GM12878 (cell line): ENCODE measurements around the gene CNTN4. TPM values are rescaled to one million over a fixed set of nuclear protein-coding genes. Genes with fewer than 3 reads are reported as not detected.

Experiments used
- ATAC-seq: fragments of 200-7000 bp; cut with Tn5 transposase; 3 replicates; pipeline ENCODE4 v1.9.1; 2020; ENCODE audit warnings: mild to moderate bottlenecking, moderate library complexity
- BruUV-seq: library from RNA; stranded (reverse); fragments of 400-500 nt; replicated peaks from 2 replicates; lab custom pipeline; 2021; lab: Mats Ljungman, UMichigan
- CTCF ChIA-PET: fragments of 300-600 bp; sonication (Branson Sonifier 250); formaldehyde crosslinking; extraction: SDS; loops from one replicate; lab custom pipeline; 2021; ENCODE audit warnings: inconsistent platforms; lab: Yijun Ruan, JAX
- POLR2A ChIA-PET: fragments of 350-600 bp; formaldehyde crosslinking; extraction: SDS; loops from one replicate; lab custom pipeline; 2021; ENCODE audit warnings: inconsistent platforms; lab: Charles Lee
- RAD21 ChIA-PET: fragments of 300-600 bp; sonication (Branson Sonifier 250); formaldehyde crosslinking; loops from one replicate; lab custom pipeline; 2023; ENCODE audit warnings: antibody characterized with exemption; ENCODE audit not compliant: unreplicated experiment; lab: Charles Lee
- SMC1A ChIA-PET: fragments of 300-600 bp; sonication (Branson Sonifier 250); formaldehyde crosslinking; loops from one replicate; lab custom pipeline; 2023; ENCODE audit not compliant: unreplicated experiment, uncharacterized antibody; lab: Charles Lee
- DNase-seq: peaks from one replicate; pipeline ENCODE4 v3.0.0-alpha.2; 2011; ENCODE audit warnings: low read depth, low spot score
- FAIRE-seq: peaks from 3 replicates; lab custom pipeline; 2011; peaks lifted over from hg19 to GRCh38; lab: Jason Lieb, UNC
- H2AFZ ChIP-seq: 2 replicates; pipeline ENCODE4 v1.6.0; 2011; ENCODE audit warnings: low read depth, low read length, control low read depth; ENCODE audit not compliant: control insufficient read depth
- H3K27ac ChIP-seq: 2 replicates; pipeline ENCODE4 v1.5.1; 2011; ENCODE audit warnings: control low read depth; ENCODE audit not compliant: control insufficient read depth, insufficient read depth
- H3K27me3 ChIP-seq, 2 experiments: replicated peaks in 1 of 2; 2 replicates each; pipeline versions ENCODE4 v1.6.0 to v1.6.1; 2011; ENCODE audit warnings: low read length in 1 of 2; ENCODE audit not compliant: control insufficient read depth in 2 of 2, insufficient read depth in 2 of 2
- H3K36me3 ChIP-seq, 2 experiments: 2 replicates each; pipeline ENCODE4 v1.5.1; 2011; ENCODE audit warnings: low read length in 1 of 2; ENCODE audit not compliant: control insufficient read depth in 2 of 2, insufficient read depth in 2 of 2
- H3K4me1 ChIP-seq: 2 replicates; pipeline ENCODE4 v1.6.1; 2011; ENCODE audit warnings: mild to moderate bottlenecking, low read length, moderate library complexity, mixed read lengths; ENCODE audit not compliant: control insufficient read depth, insufficient read depth
- H3K4me2 ChIP-seq: 2 replicates; pipeline ENCODE4 v1.6.0; 2011; ENCODE audit warnings: control low read depth; ENCODE audit not compliant: control insufficient read depth, insufficient read depth
- H3K4me3 ChIP-seq: fragments of 200-600 bp; sonication (generic); 2 replicates; pipeline ENCODE4 v1.5.1; 2016
- H3K79me2 ChIP-seq: 2 replicates; pipeline ENCODE4 v1.6.0; 2011; ENCODE audit warnings: low read length; ENCODE audit not compliant: control insufficient read depth, insufficient read depth
- H3K9ac ChIP-seq: 2 replicates; pipeline ENCODE4 v1.8.0; 2011; ENCODE audit warnings: low read length, control low read depth, mixed read lengths; ENCODE audit not compliant: control insufficient read depth, insufficient read depth
- H3K9me3 ChIP-seq: replicated peaks from 3 replicates; pipeline ENCODE4 v1.5.1; 2011; ENCODE audit warnings: mild to moderate bottlenecking, low read length; ENCODE audit not compliant: control insufficient read depth, insufficient read depth
- H4K20me1 ChIP-seq: 2 replicates; pipeline ENCODE4 v1.6.0; 2011; ENCODE audit not compliant: control insufficient read depth, insufficient read depth
- ATF7 ChIP-seq: fragments of 450-650 bp; IDR thresholded peaks from 2 replicates; pipeline ENCODE4 v1.6.1; 2016; ENCODE audit warnings: low read depth, mild to moderate bottlenecking
- BHLHE40 ChIP-seq, 2 experiments: fragments of 450-650 bp in 1 of 2; IDR thresholded peaks; 2 replicates each; pipeline ENCODE4 v1.6.1; 2011 to 2017; ENCODE audit warnings: low read depth in 2 of 2, borderline replicate concordance in 1 of 2, improper control_type of control experiment in 1 of 2, low read length in 1 of 2, mild to moderate bottlenecking in 1 of 2
- CREM ChIP-seq: IDR thresholded peaks from 2 replicates; pipeline ENCODE4 v1.6.1; 2014; ENCODE audit warnings: antibody characterized with exemption, low read depth
- E4F1 ChIP-seq: fragments of 450-650 bp; IDR thresholded peaks from 2 replicates; pipeline ENCODE4 v1.6.1; 2018; ENCODE audit warnings: borderline replicate concordance, mild to moderate bottlenecking; ENCODE audit not compliant: partially characterized antibody
- ELK1 ChIP-seq: IDR thresholded peaks from 2 replicates; pipeline ENCODE4 v1.6.1; 2012; ENCODE audit warnings: low read depth, low read length, improper control_type of control experiment
- HDGF ChIP-seq: fragments of 450-650 bp; IDR thresholded peaks from 2 replicates; pipeline ENCODE4 v1.6.1; 2016; ENCODE audit warnings: antibody characterized with exemption
- JUND ChIP-seq: IDR thresholded peaks from 2 replicates; pipeline ENCODE4 v1.6.1; 2012; ENCODE audit warnings: low read depth, mild to moderate bottlenecking, low read length, improper control_type of control experiment, moderate library complexity
- NFYB ChIP-seq: IDR thresholded peaks from 2 replicates; pipeline ENCODE4 v1.6.1; 2011; ENCODE audit warnings: low read depth, mild to moderate bottlenecking, low read length, improper control_type of control experiment, moderate library complexity; ENCODE audit not compliant: insufficient read depth
- PRDM15 ChIP-seq: fragments of 450-650 bp; formaldehyde crosslinking; IDR thresholded peaks from 2 replicates; pipeline ENCODE4 v1.4.0; 2020; ENCODE audit warnings: mild to moderate bottlenecking, moderate library complexity
- SREBF1 ChIP-seq: IDR thresholded peaks from 2 replicates; pipeline ENCODE4 v1.6.1; 2012; ENCODE audit warnings: mild to moderate bottlenecking, low read length
- TCF7 ChIP-seq: IDR thresholded peaks from 2 replicates; pipeline ENCODE4 v1.6.1; 2014; ENCODE audit warnings: antibody characterized with exemption, borderline replicate concordance
- ZZZ3 ChIP-seq: IDR thresholded peaks from 2 replicates; pipeline ENCODE4 v1.6.1; 2011; ENCODE audit warnings: low read depth; ENCODE audit not compliant: control insufficient read depth, insufficient read length
- WGBS: methylation state at CpG from one replicate; pipeline ENCODE4 v1.1.6; 2016; ENCODE audit warnings: low lambda C conversion rate; ENCODE audit not compliant: insufficient replicate concordance, insufficient coverage; ENCODE audit errors: missing lambda C conversion rate; 5-methylcytosine and 5-hydroxymethylcytosine counted together
- in situ Hi-C: fragments of 300-500 bp; cut with MboI; formaldehyde crosslinking; loops from 9 replicates; pipeline ENCODE4 v1.14.3; 2018; ENCODE audit warnings: mixed read lengths
- intact Hi-C: fragments of 100-400 bp; cut with micrococcal nuclease; formaldehyde crosslinking; loops from one replicate; pipeline ENCODE4 v1.14.2; 2022; ENCODE audit not compliant: unreplicated experiment
- polyA plus RNA-seq, 11 experiments: library from polyadenylated mRNA; depleted of rRNA in 4 of 11; unstranded in 6 of 11; stranded (reverse) in 5 of 11; fragments of >200 nt; fragmentation: Nextera tagmentation in 4 of 11; fragmentation: Illumina TruSeq in 1 of 11; extraction: Ambion mirVana in 4 of 11; extraction: Trizol in 1 of 11; gene quantifications; 1 replicate in 1 of 11; 2 replicates in 10 of 11; pipeline versions ENCODE4 v1.2.1 to v1.2.3, GENCODE V29; 2011 to 2016; ENCODE audit warnings: inconsistent platforms in 2 of 11, missing spikeins in 2 of 11, low read depth in 1 of 11
- total RNA-seq, 4 experiments: library from RNA; depleted of rRNA in 3 of 4; stranded (reverse); fragments of >200 nt in 3 of 4; fragmentation: Illumina TruSeq in 1 of 4; extraction: Trizol in 1 of 4; gene quantifications; 2 replicates each; pipeline versions ENCODE4 v1.2.1 to v1.2.3, GENCODE V29; 2013 to 2021

The CNTN4 gene
- total and polyA plus RNA-seq, 10 of the 15 experiments (the other 5 are each of a cell fraction or from before 2014, with no cell fraction given) = 0.05 to 0.43 (median 0.15) TPM; not detected in 1

- Histone ChIP-seq H3K27me3 (no peaks in the 10 kb centered on the region), H3K36me3 (no peaks in the 10 kb centered on the region), H3K9ac (no peak overlapping the region), H3K4me2 (no peak overlapping the region), H2AFZ (no peak overlapping the region), H3K4me3 (no peak overlapping the region), H3K4me1 (no peaks in the 10 kb centered on the region), H3K27ac (no peak overlapping the region), H4K20me1 (no peaks in the 10 kb centered on the region), H3K9me3 (no peaks in the 10 kb centered on the region), H3K79me2 (no peaks in the 10 kb centered on the region)
- TF ChIP-seq NFYB (no peak), TCF7 (no peak), ELK1 (no peak), SREBF1 (no peak), CREM (no peak), E4F1 (no peak), ATF7 (no peak), PRDM15 (CRISPR knock-in tag) (no peak), HDGF (no peak), BHLHE40 (IDR thresholded peaks at IDR 0.05; ENCODE audit: borderline replicate concordance in 1 of 2, low read depth in 2 of 2, low read length in 1 of 2) (no peak), JUND (no peak), ZZZ3 (no peak)
- in situ Hi-C loops = loop anchor here (25.0 kb wide), 1 partner anchor 1929 kb away; the partner anchor contains the start of gene CNTN6
- SMC1A ChIA-PET = no interaction called here
- CTCF ChIA-PET = no interaction called here
- no TSS peak for BruUV-seq
- RAD21 ChIA-PET = no interaction called here
- DNase-seq (no peak), ATAC-seq (no peak), FAIRE-seq (no peak)
- POLR2A ChIA-PET = no interaction called here
- intact Hi-C loops = loop anchor here (10.0 kb wide), 2 partner anchors 861 to 1571 kb away; no protein-coding TSS in a partner anchor
- 72% methylated on average over 4 of the region's 4 CpGs for WGBS
Measured at GRCh38 chr3:3016226-3016625, 917.6 kb downstream of the CNTN4 start.
